Ammon's horn (tissue), 1 donor: ENCODE results near the gene CLDN7.

Experiments used
- DNase-seq: peaks from one replicate; pipeline ENCODE4 v3.0.0-alpha.2; 2016; ENCODE audit warnings: low spot score

CLDN7 gene

DNA sequence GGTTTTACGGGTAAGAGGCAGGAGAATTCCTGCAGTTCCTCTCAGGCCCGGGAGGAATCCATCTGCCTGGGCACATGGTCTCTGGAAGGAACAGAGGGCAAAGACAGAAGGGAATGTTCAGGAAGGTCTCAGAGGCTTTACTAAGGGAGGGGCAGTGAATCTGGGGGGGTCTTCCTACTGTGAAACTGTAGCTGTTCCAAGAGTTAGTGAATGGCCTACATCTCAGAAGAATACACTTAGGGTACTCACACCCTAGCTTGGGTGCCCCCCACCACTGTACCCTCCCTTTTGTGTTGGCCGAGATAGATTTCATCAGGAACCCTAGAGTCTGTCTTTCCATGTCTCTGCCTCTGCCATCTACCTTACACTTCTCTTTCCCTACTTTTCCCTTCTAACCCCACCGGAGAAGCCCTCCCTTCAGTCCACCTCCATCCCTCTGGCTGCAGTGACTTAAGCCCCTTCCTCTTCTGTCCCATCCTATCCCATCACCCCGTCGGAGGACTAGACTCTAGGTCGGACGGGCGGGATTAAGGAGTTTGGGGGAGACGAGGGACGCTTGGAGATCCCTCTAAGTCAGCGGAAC is 43.0 kb downstream of the CLDN7 start:
- DNase-seq, result no peak

DNA sequence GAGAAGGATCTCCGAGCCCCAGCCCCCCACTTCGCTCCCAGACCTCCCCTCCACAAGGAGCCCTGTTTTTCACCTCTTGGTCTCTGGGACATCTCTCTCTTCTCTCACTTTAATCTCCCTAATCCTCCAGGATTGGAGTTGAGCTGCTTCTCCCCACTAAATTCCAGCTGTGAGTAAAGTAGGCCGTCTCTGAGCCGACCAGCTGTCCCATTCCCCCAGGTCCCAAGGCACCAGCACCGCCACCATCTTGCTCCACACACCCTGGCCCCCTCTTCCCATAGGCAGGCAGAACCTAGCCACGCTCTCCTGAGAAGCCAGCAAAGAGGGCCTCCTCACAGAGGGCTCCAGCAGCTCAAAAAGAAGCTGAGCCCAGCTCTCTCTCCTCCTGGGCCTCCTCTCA is 43.5 kb downstream of the CLDN7 start:
- no peak for DNase-seq

DNA sequence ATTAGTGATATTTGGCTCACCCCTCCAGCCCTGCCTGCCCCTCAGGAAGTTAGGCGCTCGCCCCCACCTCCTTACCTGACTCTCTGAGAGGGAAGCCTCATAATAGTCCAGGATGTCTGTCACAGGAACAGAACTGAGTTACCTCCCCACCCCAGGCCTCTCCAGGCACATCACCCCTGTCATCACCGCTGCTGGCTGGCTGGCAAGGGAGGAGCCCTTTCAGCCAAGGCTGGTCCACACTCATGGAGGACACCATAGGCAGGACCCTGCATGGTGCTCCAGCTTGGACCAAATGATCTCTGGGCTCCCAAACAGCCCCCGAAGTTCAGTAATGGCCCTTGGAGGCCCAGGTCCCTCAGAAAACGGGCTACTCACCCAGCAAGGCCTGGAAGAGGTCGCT is 44.1 kb downstream of the CLDN7 start:
- no peak for DNase-seq

DNA sequence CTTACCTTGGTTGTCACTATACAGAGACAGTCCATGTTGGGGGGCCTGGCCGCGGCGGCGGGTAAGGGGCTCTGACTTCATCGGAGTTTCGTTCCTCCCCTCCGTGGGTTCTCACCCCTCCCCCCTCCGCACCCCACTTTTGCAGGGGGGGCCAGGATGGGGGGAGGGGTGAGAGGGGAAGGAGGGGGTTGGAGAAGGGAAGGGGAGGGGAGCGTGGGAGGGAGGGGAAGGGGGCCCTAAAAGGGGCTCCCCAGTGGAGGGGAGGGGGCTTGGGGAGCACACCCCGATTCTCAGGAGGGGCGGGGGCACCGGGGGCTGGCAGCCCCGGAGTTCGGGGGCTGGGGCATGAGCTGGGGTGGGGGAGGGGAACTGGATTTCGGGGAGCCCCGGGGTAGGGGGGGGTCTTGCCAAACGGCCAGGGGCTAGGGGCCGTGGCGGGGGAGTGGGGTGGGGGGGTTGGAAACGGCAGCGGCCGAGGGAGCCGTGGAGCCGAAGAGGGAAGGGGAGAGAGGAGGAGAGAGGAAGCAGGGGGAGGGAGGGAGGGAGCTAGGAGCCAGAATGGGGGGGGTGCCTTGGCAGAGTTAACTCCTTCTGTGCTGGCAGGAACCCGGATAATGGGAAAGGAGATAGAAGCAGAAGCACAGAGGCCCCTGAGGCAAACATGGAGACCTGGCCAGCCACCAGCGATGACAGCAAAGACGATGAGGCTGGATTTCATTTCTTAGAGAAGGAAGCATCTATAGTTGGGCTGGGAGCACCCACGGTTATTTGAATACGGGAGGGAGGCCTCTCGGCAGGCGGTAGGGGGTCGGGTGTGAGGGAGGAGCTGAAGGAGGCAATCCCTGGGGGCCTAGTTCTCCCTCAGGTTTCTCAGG is 44.9 kb downstream of the CLDN7 start:
- peak; percentile 74 for DNase-seq

DNA sequence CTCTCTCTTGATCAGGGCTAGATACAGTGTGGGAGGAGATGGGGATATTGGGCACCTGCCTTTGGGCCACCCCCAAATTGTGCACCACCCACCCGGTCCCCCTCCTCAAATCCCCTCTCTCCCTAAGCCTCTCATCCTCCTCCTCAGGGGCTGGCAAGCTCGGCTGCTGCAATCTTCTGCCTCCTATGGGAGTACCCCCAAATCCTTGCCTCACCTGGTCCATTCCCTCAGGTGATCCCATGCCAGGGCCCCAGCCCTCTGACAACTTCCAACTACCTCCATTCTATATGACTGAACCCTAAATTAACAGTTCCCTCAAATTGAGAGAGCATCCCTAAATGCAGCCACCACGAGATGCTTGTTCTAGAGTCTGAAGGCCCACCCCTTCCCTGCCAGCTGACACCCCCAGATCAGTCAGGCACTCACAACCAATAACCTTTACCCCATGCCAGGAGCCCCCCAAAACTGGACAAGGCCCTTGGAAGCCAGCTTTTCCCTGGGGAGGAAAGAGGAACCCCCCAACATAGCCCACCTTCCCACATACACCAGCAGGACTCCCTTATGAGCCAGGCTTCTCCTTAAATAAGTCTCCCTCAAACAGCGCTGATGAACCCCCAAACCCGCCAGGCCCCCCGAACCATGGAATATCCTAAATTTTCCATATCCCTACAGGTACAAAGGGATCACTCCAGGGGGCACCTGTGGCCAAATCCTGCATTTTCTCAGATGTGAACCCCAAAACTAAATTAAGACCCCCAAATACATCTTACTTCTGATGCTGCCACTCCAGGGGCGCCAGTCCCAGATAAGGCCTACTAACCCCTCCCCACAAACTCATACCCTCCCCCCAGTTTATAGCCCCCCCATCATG is 45.8 kb downstream of the CLDN7 start:
- DNase-seq, result no peak

DNA sequence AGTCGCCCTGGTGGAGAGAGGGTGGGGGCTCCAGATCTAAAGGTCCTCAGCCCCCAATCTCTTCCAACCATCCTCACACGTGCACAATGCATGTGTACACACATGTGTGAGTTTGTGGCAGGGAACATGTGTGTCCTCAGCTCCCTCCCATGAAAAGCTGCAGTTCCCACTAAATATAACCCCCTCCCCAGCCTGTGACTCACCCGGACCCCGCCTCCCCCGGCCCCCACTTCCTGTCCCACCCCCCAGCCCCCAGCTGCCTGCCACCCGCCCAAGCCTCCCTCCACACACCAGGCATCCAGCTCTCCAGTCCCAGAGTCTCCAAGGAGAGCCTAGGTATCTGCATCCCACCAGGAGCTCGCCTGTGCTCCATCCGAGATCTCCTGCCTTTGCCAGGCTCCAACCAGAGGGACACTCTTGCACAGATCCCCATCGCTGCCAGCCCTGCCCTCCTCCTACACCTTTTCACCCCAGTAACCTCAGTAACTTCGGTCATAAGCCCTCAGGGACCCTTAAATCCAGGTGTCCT is 46.6 kb downstream of the CLDN7 start:
- DNase-seq, result no peak

DNA sequence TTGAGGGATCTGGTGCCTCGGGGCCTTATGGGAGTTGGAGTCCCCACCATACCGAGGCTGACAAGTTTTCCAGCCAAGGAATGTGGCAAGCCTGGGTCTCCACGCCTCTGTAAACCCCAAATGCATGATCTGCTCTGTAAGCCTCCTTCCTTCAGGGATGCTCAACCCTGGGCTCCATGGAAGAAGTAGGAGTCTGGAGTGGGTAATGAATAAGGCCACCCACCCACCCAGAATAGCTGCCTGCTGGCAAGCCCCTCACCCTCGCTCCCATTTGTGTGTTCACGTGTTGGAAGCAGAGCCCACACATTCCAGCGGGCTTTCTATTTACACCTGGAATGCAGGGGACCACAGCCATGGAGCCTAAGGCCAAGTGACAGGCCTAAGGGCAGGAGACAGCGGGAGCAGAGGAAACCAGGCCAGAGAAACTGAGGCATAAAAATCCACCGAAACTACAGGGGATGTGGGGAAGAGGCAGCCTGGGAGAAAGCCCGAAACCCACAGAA is 47.1 kb downstream of the CLDN7 start:
- no peak for DNase-seq

DNA sequence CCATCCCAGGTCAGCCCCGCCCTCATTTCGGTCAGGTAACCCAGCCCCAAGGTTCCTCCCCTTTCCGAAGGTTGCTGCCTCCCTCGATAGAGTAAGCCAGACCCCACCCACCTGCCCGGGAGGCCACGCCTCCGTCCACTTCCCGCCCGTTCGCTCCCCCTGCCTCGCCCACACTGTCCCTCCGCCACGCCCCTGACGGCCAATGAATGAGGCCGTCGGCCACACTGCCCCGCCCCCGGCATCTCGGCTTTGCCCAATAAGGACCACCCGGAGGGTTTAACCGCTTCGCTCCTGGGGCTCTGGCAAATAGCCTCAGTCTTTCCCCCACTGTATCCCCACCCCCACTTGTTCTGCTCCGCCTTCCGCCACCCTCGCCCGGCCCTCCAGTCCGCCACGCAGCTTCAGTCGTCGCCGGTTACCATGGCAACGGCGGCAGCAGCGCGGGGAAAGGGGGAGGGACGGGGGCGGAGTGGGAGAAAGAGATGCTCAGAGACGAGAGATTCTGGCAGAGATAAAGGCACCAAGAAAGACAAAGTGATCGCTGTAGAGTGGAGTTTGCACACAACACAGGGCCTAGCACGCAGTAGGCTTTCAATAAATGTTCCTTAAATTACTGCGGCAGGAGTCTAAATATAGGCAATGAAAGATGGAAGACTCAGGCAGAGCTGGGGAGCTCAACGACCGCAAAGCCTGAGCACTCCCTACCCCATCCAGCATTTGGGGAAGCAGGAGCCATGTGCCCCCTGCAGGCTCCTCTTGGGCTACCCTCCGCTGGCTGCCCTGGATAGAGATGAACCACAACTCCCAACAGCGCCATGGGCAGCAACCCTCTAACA is 47.8 kb downstream of the CLDN7 start:
- DNase-seq, result peak; percentile 98

DNA sequence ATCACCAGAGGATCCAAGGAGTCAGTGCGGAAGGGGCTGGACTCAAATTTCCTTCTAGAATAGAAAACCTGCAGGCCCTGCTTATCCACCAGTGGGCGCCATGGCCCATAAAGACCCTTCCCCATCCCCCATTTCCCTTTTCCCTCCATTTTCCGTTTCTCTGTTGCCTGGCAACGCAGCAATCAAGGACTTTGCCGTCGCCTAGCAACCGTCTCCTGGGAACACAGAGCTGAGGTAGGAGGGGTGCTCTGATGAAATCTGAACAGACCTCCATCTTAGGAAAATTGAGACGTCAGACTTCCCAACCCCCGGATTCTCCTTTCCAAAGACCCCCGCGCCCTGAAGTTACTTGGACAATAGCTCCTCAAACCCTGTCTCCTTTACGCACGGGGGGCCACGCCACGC is 48.4 kb downstream of the CLDN7 start:
- DNase-seq, result peak; percentile 89

DNA sequence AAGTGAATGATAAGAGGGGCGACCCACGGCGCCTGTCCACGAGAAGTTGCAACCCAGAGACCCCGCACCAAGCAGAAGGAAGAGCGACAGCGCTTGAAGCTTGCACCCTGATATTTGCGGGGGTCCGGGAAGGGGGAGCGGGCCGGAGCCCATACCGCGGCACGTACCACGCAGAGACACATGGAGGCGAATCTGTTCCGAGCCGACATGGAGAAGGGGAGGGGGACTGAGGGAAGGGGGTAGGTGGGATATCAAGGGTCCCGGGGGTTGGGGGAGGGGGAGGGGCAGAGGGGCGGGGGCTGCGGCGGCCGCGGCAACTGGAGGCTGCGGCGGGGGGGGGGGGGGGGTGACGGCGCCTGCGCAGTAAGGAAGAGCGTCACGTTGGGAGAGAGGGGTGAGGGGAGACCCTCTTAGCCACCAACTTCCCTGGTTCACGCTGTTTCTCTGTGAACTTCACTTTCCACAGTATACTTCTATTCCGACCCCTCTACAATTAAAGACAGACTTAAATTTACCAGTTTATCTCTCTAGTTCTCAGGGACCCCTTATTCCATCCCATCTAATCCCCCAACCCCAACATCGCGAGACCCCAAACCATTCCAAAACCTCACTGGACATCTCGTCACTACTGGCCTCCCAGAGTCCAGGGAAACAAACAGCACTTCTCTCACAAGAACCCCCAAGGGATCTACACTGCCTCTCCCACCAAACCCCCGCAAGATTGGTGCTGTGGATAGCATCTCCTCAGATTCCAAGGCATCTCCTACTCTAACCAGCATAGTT is 50.6 kb downstream of the CLDN7 start:
- DNase-seq, result no peak
